GM19351 (cell line): Measurements from ENCODE around the gene PSORS1C2.
A peak's percentile ranks its signal among the peaks of the same experiment; 100 is the strongest.
"Not testable (repeated sequence)": the region's sequence is repeated elsewhere in the genome, so short reads cannot be mapped to it uniquely, and the experiment has no call there.

Experiments
- ATAC-seq: cut with Tn5 transposase; IDR thresholded peaks from one replicate; pipeline ENCODE4 v1.9.1; 2021; ENCODE audit warnings: mild to moderate bottlenecking, moderate library complexity; ENCODE audit not compliant: unreplicated experiment

PSORS1C2 gene

DNA sequence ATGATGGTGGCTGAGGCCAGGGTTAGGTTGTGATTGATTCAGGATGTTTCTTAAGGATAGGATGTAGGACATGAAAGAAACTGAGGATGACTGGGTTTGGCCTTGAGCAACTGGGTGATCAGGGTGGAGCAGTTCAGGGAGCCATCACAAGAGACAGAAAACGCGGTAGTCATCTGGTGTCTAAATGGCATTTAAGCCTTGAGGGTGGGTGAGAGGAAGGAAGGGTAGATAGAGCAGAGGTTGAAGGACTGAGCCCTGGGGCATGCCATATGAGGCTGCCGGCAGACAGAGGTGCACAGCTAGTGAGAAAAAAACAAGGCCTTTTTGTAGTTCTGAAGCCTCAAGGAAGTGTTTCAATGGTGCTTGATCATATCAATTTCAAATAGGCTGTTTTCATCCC, 29.7 kb upstream of the PSORS1C2 start:
- ATAC-seq: no peak

- no peak for ATAC-seq
Observed at GRCh38 chr6:31165986-31166385, 27.1 kb upstream of the PSORS1C2 start.

GRCh38 chr6:31165064-31165832, 26.4 kb upstream of the PSORS1C2 start:
- peak; percentile 77 for ATAC-seq

- ATAC-seq: not testable (repeated sequence)
Observed at GRCh38 chr6:31164475-31165063, 25.7 kb upstream of the PSORS1C2 start.

GRCh38 chr6:31163922-31164321, 25.1 kb upstream of the PSORS1C2 start:
- ATAC-seq: no peak

DNA sequence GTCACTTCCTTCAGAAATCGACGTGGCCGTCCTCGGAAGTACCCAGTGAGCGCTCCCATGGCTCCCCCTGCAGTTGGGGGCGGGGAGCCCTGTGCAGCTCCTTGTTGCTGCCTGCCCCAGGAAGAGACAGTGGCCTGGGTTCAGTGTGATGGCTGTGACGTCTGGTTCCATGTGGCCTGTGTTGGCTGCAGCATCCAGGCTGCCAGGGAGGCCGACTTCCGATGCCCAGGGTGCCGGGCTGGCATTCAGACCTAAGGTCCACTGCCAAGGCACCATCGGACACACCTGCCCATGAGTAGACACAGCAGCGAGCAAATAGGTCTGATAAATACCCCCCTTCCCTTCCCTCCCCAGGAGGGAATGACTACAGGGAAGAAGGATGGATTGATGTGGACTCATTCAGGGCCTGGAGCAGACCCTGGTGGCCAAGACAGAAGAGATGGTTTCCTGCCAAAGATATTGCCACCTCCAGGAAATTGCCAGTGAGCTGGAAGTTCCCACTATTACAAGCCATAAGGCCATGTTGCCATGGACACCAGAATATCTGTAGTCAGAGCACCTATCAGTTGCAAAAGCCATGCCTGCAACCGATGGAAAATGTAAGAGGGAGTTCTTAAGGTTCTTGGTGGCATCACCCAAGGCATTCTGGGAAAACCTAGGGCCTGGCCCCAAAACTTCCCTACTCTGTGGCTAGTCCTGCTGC, 23.7 kb upstream of the PSORS1C2 start:
- no peak for ATAC-seq

- ATAC-seq: no peak
Observed at GRCh38 chr6:31161216-31162126, 22.6 kb upstream of the PSORS1C2 start.

DNA sequence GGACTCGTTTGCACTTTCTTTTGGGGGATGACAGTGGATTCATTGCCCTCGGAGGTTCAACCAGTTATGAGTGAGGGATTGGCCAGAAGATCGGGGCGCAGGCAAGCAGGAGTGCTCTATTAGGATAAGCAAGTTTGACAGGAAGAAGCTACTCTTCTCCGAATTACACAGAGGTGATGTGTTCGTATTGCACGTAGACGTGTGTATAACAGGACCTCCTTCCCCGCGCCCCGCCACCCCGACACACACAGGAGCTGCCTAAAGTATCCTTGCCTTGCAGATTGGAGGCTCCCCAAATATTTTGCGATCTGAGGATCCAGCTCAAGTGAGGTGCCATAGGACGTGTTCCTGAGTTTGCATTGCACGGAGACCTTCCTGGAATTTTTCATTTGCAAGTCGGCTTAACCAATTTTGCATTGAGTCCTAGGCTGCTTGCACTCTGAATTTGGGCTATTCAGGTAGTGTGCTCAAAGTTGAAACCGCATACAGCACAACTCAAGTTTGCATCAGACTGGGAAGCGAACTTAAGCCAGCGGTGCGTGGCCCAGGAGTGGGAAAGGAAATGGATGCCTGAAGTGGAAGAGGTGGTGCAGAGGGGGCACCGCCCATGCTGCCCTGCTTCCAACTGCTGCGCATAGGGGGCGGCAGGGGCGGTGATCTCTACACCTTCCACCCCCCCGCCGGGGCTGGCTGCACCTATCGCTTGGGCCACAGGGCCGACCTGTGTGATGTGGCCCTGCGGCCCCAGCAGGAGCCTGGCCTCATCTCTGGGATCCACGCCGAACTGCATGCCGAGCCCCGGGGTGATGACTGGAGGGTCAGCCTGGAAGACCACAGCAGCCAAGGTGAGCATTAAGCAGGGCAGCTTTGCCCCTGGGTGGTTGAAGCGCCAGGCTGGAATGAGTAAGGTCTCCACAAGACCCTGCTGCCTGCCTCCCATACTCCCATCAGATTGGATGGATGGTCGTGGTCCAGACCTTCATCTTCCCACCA, 20.3 kb upstream of the PSORS1C2 start:
- ATAC-seq: peak; percentile 5

DNA sequence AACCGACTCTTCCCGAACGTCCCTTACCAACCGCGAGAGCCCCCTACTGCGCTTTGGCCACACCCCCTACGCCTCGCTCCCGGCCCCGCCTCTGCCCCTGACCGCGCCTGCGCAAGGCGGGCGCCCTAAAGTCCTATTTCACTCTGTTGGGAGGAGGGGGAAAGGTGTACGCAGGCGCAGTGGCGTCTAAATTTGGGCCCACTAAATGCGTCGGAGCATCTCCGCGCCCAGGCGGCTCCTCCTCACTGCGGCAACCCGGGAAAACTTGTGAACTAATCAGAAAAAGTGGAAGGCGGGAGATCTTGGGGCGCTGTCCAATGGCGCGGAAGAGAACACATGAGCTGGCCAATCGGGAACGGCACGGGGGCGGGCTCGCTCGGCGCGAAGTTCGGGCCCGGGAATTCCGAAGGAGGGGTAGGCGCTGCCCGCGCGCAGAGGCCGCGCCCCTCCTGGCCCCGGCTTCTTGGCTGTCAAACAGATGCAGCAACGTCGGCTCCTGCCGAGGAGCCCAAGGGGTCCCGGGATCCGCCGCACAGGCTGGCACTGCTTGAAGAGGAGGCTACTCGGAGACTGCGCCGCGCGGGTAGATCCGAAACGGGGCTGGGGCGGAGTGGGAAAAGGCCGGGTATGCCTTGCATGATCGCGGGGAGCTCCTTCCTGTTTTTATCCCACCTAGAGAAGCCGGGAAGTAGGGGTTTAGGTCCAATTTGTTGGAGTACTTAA, 19.4 kb upstream of the PSORS1C2 start, which contains the start of gene TCF19:
Gene TCF19 (plus strand): TSS at position 450 of the 723 bp plus-strand sequence. CDS start 881 bp downstream, outside the sequence.
- peak; percentile 83 for ATAC-seq

DNA sequence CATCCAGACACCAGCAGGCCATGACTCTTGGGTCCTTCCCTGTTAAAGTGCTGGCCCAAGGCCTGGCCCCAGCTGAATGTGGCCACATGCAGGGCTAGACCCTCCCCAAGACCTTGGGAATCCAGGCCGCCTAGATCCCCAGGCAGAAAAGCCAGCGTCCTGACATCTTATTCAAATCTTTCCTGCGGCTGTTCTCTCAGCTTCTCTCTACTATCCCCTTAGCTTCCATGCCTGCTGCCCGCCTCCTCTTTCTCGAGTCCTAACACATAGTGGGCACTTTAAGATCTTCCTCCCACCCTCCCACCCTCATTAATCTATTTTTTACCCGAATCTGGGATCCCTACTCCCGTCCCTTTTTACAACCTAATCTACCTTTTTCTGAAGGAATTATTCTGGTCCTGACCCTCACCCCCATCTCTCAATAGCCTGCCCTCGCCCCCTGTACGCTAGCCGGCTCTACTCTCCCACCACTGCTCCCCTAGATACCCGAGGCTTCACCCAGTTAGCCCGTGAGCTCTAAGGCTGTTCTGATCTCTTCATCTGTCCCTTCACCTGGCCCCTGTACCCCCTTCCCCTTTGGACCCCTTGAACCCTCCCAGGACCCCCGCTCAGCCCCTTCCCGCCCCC, 18.8 kb upstream of the PSORS1C2 start, which contains the start of gene CCHCR1:
Gene CCHCR1 (minus strand): TSS at position 290 of the 627 bp plus-strand sequence. CDS start 202 bp downstream, at position 88.
- peak; percentile 13 for ATAC-seq

- no peak for ATAC-seq
Observed at GRCh38 chr6:31156641-31157040, 17.8 kb upstream of the PSORS1C2 start.

- no peak for ATAC-seq
Observed at GRCh38 chr6:31154436-31154835, 15.6 kb upstream of the PSORS1C2 start.

DNA sequence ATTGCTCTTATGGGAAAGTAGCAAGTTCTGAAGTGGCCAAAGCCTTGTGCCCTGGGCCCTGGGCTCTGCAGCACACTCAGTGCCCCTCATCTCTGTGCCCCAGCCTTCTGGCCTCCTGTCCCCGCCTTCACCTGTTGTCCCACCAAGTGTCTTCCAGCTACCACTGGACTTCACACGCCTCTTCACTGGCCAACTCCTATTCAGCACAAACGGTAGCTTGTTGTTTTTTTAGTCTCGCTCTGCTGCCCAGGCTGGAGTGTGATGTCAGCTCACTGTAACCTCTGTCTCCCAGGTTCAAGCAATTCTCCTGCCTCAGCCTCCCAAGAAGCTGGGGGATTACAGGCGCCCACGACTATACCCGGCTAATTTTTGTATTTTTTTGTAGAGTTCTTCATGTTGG, 13.9 kb upstream of the PSORS1C2 start:
- no peak for ATAC-seq

GRCh38 chr6:31149827-31150447, 11.1 kb upstream of the PSORS1C2 start:
- ATAC-seq: no peak

- ATAC-seq: no peak
Observed at GRCh38 chr6:31145386-31145785, 6.5 kb upstream of the PSORS1C2 start.

GRCh38 chr6:31144970-31145340, 6.1 kb upstream of the PSORS1C2 start:
- ATAC-seq: no peak

- no peak for ATAC-seq
Observed at GRCh38 chr6:31144296-31144969, 5.6 kb upstream of the PSORS1C2 start.
